ENCODE measurements around the gene NCLN. TPM values are rescaled to one million over a fixed set of nuclear protein-coding genes. Genes with fewer than 3 reads are reported as not detected.
"Not testable (repeated sequence)": the region's sequence is repeated elsewhere in the genome, so short reads cannot be mapped to it uniquely, and the experiment has no call there.

Gene NCLN
- polyA plus RNA-seq, 1 donor, result 35.9 TPM

DNA sequence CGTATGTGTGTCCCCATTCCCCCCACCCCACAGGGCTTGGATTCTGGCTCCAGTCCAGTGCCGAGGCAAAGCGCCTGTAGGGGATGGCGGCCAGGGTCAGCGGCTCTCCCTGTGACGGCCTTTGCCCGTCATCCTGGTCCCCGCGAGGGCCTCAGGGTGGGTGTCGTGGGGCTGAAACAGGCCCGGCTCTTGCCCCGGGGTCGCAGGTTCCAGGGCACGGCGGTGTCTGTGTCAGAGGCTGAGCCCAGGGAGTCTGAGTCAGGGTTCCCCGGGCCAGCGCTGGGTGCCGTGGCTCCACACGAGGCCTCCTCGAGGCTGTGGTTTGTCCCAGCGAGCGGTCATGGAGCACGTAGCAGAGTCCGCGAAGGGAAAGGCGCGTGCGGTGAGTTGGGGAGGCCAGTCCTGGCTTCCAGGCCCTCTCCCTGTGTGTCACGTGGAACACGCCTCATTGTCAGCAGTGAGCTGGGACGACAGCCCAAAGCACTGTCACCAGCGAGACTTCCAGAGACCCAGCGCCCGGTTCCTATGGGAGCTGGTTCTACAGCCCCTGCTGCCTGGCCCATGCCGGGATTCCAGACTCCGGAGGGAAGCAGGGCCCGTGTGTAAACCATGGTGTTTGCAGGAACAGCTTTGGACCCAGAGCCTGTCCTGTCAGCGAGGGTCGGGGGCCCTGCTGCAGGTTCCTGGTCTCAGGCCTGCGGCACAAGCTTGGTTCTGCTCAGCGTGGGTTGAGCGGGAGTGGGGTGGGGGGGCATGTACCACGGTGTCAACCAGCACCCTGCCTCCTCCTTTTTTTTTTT lies 13.4 kb downstream of the NCLN start:
- DNase-seq, result no peak

DNA sequence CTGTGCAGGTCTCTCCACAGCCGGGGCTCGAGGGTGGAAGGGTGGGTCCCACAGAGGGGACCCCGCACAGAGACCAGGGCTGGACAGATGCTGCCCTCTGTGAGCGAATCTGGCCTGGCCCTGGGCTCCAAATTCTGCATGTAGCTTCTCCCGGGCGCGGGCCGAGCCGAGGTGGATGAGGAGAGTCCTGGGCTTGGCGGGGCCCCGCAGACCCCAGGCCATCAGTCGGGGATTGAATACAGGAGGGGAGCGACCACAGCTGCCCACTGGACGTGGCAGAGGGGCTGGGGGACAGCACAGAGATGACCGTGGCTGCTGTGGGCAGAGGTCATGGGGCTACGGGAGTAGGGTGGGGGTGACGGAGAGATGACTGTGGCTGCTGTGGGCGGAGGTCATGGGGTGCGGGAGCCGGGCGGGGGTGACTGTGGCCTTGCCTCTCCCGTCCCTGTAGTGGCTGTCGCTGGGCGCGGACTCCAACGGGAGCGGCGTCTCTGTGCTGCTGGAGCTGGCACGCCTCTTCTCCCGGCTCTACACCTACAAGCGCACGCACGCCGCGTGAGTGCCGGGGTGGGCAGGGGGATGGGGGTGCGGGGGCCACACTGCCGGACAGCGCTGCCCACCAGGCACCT lies 15.5 kb downstream of the NCLN start:
- DNase-seq, result no peak

DNA sequence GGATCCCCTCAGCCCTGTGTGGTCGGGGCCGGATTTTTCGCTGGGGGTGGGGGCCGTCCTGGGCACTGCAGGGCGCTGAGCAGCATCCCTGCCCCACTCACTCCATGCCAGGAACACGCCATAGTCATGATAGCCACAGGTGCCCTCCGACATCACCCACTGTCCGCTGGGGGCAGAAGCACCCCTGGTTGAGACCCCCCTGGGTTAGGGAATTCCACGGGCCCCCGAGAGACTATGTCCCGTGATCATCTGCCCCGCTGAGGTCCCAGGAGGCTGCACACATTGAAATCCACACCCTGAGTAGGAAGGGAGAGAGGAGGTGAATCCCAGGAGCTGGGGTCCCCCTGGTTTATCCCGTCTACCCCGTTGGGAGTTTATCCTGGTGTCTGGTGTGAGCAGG lies 16.2 kb downstream of the NCLN start:
- DNase-seq, result no peak

DNA sequence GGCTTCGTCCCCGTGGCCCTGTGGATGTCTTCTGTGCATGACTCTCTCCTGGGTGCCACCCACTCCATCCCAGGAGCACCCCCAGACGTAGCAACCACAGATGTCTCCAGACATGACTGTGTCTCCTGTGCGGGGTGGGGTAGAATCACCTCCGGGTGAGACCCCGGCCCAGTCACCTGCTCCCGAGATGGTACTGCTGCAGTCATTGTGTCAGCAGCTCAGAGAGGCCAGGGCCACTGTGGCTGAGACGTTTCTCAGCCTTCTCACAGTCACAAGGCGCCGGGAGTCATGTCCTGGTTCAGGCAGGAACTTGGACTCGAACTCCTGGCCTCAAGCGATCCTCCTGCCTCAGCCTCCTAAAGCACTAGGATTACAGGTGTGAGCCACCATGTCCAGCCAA lies 16.6 kb downstream of the NCLN start:
- no peak for DNase-seq

DNA sequence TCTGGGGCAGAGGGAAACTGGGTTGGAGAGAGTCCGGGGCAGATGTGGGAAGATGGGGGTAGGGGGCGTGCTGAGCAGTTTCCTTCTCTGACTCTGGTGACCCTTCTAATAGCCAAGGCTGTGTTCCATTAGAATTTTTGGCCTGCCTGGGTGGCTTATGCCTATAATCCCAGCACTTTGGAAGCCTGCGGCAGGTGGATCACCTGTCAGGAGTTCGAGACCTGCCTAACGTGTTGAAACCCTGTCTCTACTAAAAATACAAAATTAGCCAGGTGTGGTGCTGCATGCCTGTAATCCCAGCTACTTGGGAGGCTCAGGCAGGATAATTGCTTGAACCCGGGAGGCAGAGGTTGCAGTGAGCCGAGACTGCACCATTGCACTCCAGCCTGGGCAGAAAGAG lies 17.2 kb downstream of the NCLN start:
- DNase-seq, result not testable (repeated sequence)

DNA sequence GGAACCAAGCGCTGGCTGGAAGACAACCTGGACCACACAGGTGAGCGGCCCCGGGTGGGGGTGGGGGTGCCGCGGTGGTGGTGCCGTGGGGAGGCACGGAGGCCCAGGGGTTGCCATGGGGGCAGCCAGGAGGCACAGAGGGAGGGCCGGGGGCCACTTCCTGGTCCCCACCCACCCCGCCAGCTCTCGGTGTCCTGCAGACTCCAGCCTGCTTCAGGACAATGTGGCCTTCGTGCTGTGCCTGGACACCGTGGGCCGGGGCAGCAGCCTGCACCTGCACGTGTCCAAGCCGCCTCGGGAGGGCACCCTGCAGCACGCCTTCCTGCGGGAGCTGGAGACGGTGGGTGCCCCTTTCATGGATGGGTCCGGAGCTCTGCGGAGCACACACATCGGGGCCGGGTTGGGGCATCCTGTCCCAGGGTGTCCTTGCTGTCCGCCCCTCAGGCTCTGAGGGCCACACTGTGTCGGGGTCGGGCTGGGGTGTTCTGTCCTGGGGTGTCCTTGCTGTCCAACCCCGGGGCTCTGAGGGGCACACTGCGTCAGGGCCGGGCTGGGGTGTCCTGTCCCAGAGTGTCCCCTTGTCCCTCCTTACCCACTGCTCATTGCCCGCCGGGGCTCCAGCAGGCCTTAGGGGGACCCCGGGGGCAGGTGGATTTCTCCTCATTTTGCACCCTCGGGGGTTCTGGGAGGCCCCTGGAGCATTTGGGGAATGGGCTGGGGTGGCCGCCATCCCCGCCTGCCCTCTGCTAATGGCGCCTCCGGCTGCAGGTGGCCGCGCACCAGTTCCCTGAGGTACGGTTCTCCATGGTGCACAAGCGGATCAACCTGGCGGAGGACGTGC lies 18.3 kb downstream of the NCLN start:
- no peak for DNase-seq

DNA sequence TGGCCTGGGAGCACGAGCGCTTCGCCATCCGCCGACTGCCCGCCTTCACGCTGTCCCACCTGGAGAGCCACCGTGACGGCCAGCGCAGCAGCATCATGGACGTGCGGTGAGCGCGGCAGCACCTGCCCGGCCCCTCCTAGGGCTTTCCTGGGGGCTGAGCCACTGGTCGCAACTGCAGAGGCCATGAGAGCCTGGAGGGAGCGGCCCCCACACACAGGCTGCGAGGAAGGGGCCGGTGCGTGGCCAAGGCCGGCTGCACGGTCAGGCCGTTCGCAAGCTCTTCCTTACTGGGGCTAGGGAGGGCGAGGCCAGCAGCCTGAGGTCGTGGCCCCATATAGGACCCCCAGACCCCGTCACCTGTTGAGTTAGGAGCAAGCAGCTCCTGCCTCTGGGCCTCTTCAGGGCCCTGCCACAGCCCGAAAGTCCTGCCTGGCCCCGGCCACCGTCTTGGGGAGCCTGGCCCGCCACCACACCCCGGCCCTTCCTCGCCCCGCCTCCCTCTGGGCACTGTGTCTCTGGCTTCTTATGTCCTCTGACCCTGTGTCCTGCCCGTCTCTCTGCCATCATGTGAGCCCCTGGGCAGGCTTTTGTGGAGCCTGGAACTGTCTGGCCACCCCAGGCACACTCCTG lies 19.0 kb downstream of the NCLN start:
- no peak for DNase-seq

DNA sequence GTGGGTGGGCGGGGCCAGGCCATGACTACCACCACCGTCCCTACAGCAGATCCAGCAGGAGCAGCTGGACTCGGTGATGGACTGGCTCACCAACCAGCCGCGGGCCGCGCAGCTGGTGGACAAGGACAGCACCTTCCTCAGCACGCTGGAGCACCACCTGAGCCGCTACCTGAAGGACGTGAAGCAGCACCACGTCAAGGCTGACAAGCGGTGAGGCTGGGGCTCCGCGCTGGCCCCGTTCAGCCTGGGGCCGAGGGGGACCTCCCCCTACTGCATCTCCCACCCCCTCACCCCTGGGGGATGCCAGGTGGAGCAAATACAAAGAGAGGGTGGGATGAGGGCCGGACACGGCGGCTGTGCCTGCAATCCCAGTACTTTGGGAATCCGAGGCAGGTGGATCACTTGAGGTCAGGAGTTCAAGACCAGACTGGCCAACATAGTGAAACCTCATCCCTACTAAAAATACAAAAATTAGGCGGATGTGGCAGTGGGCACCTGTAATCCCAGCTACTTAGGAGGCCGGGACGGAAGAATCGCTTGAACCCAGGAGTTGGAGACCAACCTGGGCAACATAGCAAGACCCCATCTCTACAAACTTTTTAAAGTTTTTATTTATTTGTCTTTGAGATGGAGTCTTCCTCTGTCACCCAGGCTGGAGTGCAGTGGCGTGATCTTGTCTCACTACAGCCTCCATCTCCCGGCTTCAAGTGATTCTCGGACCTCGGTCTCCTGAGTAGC lies 20.7 kb downstream of the NCLN start:
- no peak for DNase-seq

DNA sequence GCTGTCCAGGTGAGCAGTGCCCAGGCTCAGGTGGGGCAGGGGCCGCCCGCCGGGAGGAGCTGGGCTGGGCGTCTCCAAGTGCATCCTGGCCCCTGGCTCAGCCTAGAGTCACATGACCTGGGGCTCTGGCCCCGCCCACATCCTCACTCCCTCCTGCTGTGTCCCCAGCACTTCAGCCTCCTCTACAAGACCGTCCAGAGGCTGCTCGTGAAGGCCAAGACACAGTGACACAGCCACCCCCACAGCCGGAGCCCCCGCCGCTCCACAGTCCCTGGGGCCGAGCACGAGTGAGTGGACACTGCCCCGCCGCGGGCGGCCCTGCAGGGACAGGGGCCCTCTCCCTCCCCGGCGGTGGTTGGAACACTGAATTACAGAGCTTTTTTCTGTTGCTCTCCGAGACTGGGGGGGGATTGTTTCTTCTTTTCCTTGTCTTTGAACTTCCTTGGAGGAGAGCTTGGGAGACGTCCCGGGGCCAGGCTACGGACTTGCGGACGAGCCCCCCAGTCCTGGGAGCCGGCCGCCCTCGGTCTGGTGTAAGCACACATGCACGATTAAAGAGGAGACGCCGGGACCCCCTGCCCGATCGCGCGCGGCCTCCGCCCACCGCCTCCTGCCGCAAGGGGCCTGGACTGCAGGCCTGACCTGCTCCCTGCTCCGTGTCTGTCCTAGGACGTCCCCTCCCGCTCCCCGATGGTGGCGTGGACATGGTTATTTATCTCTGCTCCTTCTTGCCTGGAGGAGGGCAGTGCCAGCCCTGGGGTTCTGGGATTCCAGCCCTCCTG lies 21.9 kb downstream of the NCLN start:
- no peak for DNase-seq

DNA sequence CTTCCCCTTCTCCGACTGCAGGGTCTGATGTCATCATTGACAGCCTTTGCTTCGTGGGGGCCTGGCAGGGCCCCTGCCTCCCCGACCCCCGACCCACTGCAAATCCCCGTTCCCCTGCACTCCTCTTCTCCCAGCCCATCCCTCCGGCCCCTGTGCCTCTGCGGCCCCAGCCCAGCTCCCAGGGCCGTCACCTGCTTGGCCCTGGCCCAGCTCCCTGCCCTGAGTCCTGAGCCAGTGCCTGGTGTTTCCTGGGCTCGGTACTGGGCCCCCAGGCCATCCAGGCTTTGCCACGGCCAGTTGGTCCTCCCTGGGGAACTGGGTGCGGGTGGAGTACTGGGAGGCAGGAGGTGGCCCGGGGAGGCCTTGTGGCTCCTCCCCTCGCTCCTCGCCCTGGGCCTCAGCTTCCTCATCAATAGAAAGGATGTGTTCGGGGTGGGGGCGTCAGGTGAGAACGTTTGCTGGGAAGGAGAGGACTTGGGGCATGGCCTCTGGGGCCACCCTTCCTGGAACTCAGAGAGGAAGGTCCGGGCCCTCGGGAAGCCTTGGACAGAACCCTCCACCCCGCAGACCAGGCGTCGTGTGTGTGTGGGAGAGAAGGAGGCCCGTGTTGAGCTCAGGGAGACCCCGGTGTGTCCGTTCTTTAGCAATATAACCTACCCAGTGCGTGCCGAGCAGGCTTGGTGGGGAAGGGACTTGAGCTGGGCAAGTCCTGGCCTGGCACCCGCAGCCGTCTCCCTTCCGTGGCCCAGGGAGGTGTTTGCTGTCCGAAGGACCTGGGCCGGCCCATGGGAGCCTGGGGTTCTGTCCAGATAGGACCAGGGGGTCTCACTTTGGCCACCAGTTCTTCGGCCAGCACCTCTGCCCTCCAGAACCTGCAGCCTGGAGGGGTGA lies 22.8 kb downstream of the NCLN start:
- no peak for DNase-seq

DNA sequence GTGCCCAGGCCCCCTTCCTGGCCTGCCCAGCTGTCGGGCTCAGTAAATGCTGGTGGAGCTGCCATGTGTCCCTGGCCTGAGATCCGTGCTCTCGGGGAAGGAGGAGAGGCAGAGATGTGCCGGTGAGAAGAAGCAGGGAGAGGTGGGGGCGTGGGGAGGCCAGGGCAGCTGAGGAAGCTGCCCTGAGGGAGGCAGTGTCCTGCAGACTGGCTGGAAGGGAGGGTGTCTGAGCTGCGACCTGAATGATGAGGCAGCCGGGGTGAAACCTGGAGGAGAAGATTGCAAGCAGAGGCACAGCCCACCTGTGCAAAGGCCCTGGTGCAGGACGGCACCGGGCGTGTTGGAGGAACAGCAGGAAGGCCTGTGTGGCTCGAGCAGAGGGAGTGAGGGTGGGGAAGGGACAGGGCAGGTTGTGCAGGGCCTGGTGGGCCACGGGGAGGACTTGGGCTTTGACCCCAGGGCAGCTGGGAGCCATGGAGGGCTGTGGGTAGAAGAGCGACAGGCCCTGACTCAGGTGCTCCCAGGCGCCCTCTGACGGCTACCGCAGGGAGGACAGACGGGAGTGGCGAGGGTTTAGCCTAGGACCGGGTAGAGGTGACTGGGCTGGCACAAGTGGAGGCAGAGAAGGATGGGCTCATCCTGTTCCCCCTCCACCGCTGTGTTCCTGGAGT lies 24.8 kb downstream of the NCLN start:
- DNase-seq, result no peak

DNA sequence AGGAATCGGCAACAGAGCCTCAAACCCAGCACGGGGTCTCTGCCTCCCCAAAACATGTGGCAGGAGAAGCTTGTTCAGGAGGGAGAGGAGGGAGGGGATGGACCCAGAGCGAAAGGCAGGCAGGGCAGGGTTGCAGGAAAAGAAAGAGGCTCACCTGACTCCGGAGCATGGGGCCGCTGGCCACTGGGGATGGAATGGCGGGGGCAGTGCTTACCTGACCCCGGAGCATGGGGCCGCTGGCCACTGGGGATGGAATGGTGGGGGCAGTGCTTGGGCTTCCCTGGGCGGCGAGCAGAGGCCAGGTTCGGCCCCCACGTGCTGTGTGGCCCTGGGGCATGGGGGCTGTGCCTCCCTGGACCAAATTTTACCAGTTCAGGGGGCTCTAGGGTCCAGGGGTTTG lies 25.5 kb downstream of the NCLN start:
- no peak for DNase-seq

DNA sequence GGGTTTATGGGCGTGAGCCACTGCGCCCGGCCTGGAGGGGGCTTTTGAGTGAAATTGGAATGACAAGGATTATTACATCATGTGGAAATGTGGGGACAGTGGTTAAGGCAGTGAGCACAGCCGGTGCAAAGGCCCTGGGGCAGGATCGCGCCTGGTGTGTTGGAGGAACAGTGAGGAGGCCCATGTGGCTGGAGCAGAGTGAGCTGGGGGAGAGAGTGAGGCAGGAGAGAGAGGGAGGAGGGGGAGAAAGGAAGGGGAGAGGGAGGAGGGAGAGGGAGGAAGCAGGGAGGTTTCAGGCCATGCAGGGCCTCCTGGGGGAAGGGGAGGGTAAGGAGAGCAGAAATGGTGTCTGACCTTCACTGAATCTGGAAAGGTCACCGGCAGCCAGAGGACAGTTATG lies 27.4 kb downstream of the NCLN start:
- DNase-seq, result no peak

DNA sequence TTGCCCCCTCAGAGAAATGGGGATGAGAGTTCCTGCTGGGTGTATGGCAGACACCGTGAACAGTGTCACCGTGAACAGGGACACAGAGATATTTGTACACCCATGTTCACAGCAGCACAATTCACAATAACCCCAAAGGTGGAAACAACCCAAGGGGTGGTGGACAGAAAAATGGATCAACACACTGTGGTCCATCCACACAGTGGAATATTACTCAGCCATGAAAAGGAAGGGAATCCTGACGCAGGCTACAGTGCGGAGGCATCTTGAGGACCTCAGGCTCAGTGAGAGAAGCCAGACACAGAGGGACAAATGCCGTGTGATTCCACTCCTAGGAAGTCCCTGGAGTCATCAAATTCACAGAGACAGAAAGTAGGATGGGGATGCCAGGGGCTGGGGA lies 31.1 kb downstream of the NCLN start:
- DNase-seq, result no peak

DNA sequence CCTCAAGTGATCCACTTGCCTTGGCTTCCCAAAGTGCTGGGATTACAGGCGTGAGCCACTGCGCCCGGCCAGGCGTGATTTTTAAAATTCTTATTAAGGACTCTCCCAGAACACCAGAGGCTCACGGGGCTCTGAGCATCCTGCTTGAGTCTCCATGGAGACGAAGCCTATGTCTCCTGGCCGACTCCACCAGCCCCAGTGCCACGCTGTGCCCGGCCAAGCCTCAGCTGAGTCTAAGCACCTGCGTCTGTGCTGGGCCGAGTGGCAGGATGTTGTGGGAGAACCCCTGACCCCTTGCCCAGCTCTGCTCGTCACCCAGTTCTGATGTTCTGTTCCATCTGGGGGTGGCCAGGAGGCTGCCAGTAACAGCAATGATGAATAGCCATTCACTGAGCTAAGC lies 34.8 kb downstream of the NCLN start:
- no peak for DNase-seq

DNA sequence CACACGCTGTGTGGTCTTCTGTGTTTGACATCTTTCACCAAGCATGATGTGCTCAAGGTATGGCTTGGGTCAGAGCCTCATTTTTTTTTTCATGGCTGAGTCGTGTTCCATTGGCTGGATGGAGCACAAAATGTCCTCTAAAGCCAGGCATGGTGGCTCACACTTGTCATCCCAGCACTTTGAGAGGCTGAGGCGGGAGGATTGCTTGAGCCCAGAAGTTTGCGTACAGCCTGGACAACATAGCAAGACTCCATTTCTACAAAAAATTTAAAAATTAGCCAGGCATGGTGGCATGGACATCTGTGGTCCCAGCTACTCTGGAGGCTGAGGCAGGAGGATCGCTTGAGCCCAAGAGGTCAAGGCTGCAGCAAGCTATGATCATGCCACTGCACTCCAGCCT lies 35.8 kb downstream of the NCLN start:
- DNase-seq, result not testable (repeated sequence)

DNA sequence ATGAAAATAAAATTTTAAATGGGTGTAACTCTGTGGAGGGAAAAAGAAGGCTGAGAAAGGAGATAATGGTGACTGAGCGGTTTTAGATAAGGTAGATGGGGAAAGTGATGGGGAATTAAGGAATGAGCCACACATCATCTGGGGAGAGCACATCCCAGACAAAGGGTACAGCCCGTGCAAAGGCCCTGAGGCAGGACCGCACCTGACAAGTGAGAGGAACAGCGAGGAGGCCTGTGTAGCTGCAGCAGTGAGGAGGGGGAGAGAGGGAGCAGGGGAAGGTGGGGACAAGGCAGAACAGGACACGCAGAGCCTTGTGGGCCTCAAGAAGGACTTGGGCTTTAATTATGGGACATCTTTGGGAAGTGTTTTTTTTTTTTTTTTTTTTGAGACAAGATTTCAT lies 37.0 kb downstream of the NCLN start:
- DNase-seq, result no peak

DNA sequence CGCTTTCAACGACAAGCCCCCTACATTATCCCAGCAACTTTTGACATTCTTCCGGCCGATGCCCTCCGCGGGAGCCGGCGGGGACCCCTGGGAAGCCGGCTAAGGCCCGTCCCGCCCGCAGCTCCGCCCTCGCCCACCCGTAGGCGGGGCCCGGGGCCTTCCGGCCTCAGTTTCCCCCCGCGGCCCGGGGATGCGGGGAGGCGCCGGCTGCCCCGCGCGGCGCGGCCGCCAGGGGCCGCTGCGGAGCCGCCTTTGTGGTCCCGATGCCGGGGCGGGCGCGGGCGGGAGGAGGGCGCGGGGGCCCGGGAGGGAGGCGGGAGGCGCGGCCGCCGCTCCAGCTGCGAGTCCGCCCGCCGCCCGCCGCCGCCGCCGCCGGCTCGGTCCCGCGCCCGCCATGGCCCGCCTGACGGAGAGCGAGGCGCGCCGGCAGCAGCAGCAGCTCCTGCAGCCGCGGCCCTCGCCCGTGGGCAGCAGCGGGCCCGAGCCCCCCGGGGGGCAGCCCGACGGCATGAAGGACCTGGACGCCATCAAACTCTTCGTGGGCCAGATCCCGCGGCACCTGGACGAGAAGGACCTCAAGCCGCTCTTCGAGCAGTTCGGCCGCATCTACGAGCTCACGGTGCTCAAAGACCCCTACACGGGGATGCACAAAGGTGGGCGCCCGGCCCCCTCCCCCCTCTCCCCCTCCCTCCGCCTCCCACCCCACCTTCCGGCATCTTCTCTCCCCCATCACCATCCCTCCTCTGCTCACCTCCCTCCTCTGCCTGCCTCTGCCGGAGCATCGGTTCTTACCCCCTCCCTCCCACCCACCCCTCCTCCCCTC lies 38.8 kb downstream of the NCLN start, which contains the start of gene CELF5:
Gene CELF5, plus strand, starts transcription at position 316 of the 823 bp plus-strand sequence. Its CDS starts 79 bp downstream, at position 395.
- peak; percentile 53 for DNase-seq

DNA sequence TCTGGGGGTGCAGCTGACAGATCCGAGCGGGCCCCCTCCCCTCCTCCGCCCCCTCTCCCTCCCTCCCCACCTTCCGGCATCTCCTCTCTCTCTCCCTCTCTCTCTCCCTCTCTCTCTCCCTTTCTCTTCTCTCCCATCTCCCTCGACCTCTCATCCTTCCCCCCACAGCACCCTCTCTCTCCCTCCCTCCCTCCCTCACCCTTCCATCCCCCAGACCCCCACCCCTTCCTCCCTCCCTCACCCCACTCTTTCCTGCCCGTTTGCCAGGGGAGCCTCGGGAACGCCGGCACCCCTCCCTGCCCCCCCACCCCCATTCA lies 39.4 kb downstream of the NCLN start:
- no peak for DNase-seq
